RWPE2 (cell line): Measurements from ENCODE around the gene MYPN.

Experiments used
- ATAC-seq: fragments of 200-7000 bp; cut with Tn5 transposase; 3 replicates; pipeline ENCODE4 v1.9.1; 2021; ENCODE audit warnings: low read depth
- DNase-seq: peaks from one replicate; pipeline ENCODE4 v3.0.0-alpha.2; 2020; ENCODE audit warnings: low spot score
- H3K27ac ChIP-seq: fragments of 450-650 bp; 2 replicates; pipeline ENCODE4 v1.5.1; 2017; ENCODE audit warnings: mild to moderate bottlenecking; ENCODE audit not compliant: poor library complexity, severe bottlenecking
- H3K27me3 ChIP-seq: fragments of 250-450 bp; sonication (Bioruptor Pico); 2 replicates; pipeline ENCODE4 v1.5.1; 2021; ENCODE audit warnings: mild to moderate bottlenecking, moderate library complexity; ENCODE audit not compliant: insufficient read depth, poor library complexity, severe bottlenecking
- H3K36me3 ChIP-seq: fragments of 250-450 bp; sonication (Bioruptor Pico); 2 replicates; pipeline ENCODE4 v1.5.1; 2020; ENCODE audit warnings: low read depth, mild to moderate bottlenecking, moderate library complexity
- H3K4me1 ChIP-seq: fragments of 250-450 bp; sonication (Bioruptor Pico); 2 replicates; pipeline ENCODE4 v1.5.1; 2021; ENCODE audit warnings: mild to moderate bottlenecking, moderate library complexity; ENCODE audit not compliant: insufficient read depth, poor library complexity, severe bottlenecking
- H3K4me3 ChIP-seq: fragments of 250-450 bp; sonication (Bioruptor Pico); 2 replicates; pipeline ENCODE4 v1.5.1; 2021; ENCODE audit warnings: mild to moderate bottlenecking, moderate library complexity; ENCODE audit not compliant: severe bottlenecking
- H3K9me3 ChIP-seq: fragments of 250-450 bp; sonication (Bioruptor Pico); 2 replicates; pipeline ENCODE4 v1.5.1; 2021; ENCODE audit warnings: mild to moderate bottlenecking, moderate library complexity; ENCODE audit not compliant: severe bottlenecking
- TF ChIP-seq, protein P1 (sequence below): fragments of 450-650 bp; IDR thresholded peaks from one replicate; pipeline ENCODE4 v1.5.1; 2017; ENCODE audit warnings: mild to moderate bottlenecking, moderate library complexity; ENCODE audit not compliant: poor library complexity, severe bottlenecking

MYPN gene

DNA sequence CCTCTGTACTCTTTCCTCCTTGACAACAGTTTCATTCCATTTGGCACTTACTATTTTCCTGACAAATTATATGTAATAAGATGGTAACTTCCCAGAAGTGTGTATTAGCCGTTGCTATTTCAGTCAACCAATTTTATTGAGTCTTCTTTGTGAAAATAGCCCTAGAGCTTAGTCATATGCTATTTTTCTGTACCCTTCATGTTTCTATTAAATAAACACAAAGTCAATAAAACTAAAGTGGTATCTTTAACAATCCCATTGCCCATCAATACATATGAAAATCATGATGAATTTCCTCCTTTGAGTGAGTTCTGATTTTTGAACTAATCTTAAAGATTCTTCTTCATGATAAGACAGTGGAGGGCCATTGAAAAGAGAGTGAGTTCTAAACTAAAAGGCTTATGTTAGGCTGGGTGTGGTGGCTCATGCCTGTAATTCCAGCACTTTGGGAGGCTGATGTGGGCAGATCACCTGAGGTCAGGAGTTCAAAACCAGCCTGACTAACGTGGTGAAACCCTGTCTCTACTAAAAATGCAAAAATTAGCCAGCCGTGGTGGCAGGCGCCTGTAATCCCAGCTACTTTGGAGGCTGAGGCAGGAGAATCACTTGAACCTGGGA is 5.9 kb upstream of the MYPN start:
- no peak overlapping the region for H3K4me3 ChIP-seq
- H3K27me3 ChIP-seq, result no peaks in the 10 kb centered on the region
- H3K36me3 ChIP-seq, result no peaks in the 10 kb centered on the region
- ATAC-seq, result no peak
- no peak for DNase-seq
- TF ChIP-seq, protein P1, sequence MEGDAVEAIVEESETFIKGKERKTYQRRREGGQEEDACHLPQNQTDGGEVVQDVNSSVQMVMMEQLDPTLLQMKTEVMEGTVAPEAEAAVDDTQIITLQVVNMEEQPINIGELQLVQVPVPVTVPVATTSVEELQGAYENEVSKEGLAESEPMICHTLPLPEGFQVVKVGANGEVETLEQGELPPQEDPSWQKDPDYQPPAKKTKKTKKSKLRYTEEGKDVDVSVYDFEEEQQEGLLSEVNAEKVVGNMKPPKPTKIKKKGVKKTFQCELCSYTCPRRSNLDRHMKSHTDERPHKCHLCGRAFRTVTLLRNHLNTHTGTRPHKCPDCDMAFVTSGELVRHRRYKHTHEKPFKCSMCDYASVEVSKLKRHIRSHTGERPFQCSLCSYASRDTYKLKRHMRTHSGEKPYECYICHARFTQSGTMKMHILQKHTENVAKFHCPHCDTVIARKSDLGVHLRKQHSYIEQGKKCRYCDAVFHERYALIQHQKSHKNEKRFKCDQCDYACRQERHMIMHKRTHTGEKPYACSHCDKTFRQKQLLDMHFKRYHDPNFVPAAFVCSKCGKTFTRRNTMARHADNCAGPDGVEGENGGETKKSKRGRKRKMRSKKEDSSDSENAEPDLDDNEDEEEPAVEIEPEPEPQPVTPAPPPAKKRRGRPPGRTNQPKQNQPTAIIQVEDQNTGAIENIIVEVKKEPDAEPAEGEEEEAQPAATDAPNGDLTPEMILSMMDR, result no peak
- peaks cover 47% of the 10 kb centered on the region for H3K4me1 ChIP-seq
- H3K27ac ChIP-seq, result peak overlapping the region; percentile 29
- H3K9me3 ChIP-seq, result no peaks in the 10 kb centered on the region

DNA sequence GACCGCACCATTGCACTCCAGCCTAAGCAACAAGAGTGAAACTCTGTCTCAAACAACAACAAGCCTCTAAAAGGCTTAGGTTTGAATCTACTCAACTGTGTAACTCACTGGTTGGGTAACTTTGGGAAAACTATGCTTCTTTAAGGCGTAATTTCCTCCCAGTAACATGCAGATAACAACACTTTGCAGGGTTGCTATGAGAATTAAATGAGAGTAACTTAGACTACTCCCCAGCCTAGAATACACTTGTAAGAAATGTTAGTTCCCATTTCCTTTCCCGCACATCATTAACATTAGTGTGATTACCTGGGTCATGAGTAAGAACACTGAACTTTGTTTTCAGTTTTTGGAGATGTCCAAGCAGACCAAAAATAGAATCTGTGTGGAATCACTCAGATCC is 5.4 kb upstream of the MYPN start:
- H3K36me3 ChIP-seq, result no peaks in the 10 kb centered on the region
- H3K4me3 ChIP-seq, result no peak overlapping the region
- H3K27ac ChIP-seq, result peak overlapping the region; percentile 29

DNA sequence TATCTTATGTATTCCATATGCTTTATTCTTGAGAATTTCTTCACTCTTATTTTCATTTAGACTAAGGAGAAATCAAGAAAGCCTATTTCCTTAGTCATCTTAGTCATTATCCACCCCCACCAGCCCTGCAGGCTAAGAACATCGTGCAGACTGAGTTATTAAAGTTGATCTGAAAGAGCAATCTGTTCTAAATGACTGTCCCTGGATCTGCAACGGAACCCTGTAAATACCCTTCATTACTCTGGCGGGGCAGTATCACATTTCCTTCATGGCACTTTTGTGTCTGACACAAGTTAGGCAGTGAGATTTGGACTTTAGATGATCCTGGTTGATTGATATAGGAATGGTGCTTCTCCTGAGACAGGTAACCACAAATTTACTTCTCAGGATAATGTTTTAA is 3.5 kb upstream of the MYPN start:
- Histone ChIP-seq H3K27me3 (no peaks in the 10 kb centered on the region), H3K9me3 (no peaks in the 10 kb centered on the region), H3K36me3 (no peaks in the 10 kb centered on the region), H3K27ac (peak overlapping the region; percentile 60), H3K4me3 (no peak overlapping the region), H3K4me1 (peaks cover 33% of the 10 kb centered on the region)
- peak; percentile 63 for ATAC-seq
- no peak for DNase-seq
- TF ChIP-seq, protein P1, result no peak

More for the DNA sequence above, 5.4 kb upstream of the MYPN start:
- DNase-seq (no peak), ATAC-seq (no peak)
- no peaks in the 10 kb centered on the region for H3K27me3 ChIP-seq
- H3K4me1 ChIP-seq, result peaks cover 45% of the 10 kb centered on the region
- H3K9me3 ChIP-seq, result no peaks in the 10 kb centered on the region
- TF ChIP-seq, protein P1, result no peak

DNA sequence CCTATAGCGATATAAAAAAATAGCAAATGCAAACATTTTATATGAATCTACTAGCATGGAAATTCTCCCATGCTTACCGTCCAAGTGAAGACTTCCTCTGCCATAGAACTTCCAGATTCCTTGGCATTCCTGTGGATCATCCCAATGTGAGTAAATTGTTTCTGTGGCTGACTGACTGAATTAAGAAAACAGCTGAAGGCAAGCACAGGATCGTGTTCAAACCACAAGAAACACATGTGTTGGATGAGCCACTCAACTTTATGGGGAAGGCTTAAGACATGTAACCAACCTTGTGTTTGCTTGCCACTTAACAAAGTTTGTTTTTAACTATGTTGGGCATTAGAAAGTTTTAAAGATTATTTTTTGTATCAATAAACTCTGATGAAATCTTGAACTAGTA is 2.6 kb upstream of the MYPN start:
- TF ChIP-seq, protein P1, result no peak
- ATAC-seq (peak; percentile 93), DNase-seq (no peak)
- Histone ChIP-seq H3K4me1 (peaks cover 29% of the 10 kb centered on the region), H3K4me3 (no peak overlapping the region), H3K27ac (peak overlapping the region; percentile 60), H3K27me3 (no peaks in the 10 kb centered on the region), H3K36me3 (no peaks in the 10 kb centered on the region), H3K9me3 (no peaks in the 10 kb centered on the region)

DNA sequence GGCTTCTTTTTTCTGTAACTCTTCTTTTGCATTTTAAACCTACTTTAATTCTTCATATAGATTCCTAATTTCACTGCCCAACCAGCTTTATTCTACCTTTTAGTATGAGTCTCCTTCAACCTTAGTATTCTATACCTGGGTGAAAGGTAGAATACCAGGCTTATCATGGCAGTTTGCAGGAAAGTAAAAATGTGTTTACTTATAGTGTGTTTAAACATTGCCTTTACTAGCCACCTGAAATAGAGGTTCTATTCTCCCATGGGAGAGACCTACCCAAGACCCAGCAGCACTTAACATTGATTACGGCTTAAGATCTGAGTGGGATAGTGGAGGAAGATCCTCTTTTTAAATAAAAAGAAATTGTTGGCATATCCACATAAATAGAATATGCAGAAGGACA is 1.6 kb upstream of the MYPN start:
- no peaks in the 10 kb centered on the region for H3K36me3 ChIP-seq
- H3K27me3 ChIP-seq, result no peaks in the 10 kb centered on the region
- no peak for ATAC-seq
- H3K27ac ChIP-seq, result no peak overlapping the region
- no peak for DNase-seq
- H3K9me3 ChIP-seq, result no peaks in the 10 kb centered on the region
- TF ChIP-seq, protein P1, result no peak
- peaks cover 29% of the 10 kb centered on the region for H3K4me1 ChIP-seq
- H3K4me3 ChIP-seq, result no peak overlapping the region
